GM13977 (cell line): ENCODE data around the gene SMIM10L1.

Source experiments
- DNase-seq: peaks from one replicate; pipeline ENCODE4 v3.0.0; 2012; ENCODE audit warnings: low spot score
- in situ Hi-C: fragments of 300-500 bp; cut with MboI; formaldehyde crosslinking; loops from one replicate; pipeline ENCODE4 v1.12.0; 2022; ENCODE audit warnings: low sequenced_read_pairs, low pct_unique_long_range_greater_than_20kb, mixed read lengths, inconsistent platforms; ENCODE audit not compliant: unreplicated experiment
- TF ChIP-seq, protein P1 (sequence below): IDR thresholded peaks from 2 replicates; pipeline ENCODE4 v1.5.1; 2012; ENCODE audit warnings: mild to moderate bottlenecking, control low read depth; ENCODE audit not compliant: insufficient read depth; ENCODE audit errors: extremely low read depth, missing control alignments

Gene SMIM10L1

DNA sequence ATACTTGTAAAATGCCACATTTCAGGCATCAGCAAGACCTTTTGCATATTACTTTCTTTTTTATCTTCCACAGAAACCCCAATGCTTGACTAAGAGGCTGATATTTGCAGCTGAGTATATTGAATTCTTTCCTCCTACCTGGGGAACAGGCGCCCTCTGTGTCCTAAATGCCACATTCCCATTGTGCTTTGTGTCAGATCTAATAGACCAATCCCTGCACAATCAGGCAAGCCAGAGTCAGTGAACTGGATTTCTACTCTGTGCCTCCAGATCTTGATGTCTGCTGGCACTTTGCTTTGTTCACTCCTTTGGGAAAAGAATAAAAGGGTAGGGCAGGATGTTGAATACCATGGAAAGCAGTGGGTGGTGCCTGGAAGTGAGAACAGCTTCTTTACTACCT is 38.1 kb downstream of the SMIM10L1 start:
- in situ Hi-C loops: no loop called here
- DNase-seq: no peak
- TF ChIP-seq, protein P1, sequence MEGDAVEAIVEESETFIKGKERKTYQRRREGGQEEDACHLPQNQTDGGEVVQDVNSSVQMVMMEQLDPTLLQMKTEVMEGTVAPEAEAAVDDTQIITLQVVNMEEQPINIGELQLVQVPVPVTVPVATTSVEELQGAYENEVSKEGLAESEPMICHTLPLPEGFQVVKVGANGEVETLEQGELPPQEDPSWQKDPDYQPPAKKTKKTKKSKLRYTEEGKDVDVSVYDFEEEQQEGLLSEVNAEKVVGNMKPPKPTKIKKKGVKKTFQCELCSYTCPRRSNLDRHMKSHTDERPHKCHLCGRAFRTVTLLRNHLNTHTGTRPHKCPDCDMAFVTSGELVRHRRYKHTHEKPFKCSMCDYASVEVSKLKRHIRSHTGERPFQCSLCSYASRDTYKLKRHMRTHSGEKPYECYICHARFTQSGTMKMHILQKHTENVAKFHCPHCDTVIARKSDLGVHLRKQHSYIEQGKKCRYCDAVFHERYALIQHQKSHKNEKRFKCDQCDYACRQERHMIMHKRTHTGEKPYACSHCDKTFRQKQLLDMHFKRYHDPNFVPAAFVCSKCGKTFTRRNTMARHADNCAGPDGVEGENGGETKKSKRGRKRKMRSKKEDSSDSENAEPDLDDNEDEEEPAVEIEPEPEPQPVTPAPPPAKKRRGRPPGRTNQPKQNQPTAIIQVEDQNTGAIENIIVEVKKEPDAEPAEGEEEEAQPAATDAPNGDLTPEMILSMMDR: no peak
